Effector memory CD4-positive, alpha-beta T cell (primary cell): ENCODE results near the gene HLA-DQA1.
"Not testable (repeated sequence)": the region's sequence is repeated elsewhere in the genome, so short reads cannot be mapped to it uniquely, and the experiment has no call there.

Experiments used
- DNase-seq, 3 donors: peaks; one replicate each; pipeline ENCODE4 v3.0.0-alpha.2; 2020
- H3K27ac ChIP-seq: 2 replicates; pipeline ENCODE4 v1.7.0; 2013; ENCODE audit warnings: mild to moderate bottlenecking, low read length, moderate library complexity; ENCODE audit not compliant: insufficient read depth, poor library complexity, severe bottlenecking
- H3K27me3 ChIP-seq: replicated peaks from 2 replicates; pipeline ENCODE4 v1.7.0; 2013; ENCODE audit warnings: mild to moderate bottlenecking, low read length; ENCODE audit not compliant: insufficient read depth, control insufficient read depth, poor library complexity, severe bottlenecking
- H3K36me3 ChIP-seq: 2 replicates; pipeline ENCODE4 v1.7.0; 2013; ENCODE audit warnings: mild to moderate bottlenecking, low read length, moderate library complexity; ENCODE audit not compliant: control insufficient read depth, insufficient read depth
- H3K4me1 ChIP-seq: 2 replicates; pipeline ENCODE4 v1.7.0; 2013; ENCODE audit warnings: low read length, mild to moderate bottlenecking; ENCODE audit not compliant: control insufficient read depth, insufficient read depth, poor library complexity, severe bottlenecking
- H3K4me3 ChIP-seq: 2 replicates; pipeline ENCODE4 v1.7.0; 2013; ENCODE audit warnings: low read length, low read depth, mild to moderate bottlenecking; ENCODE audit not compliant: insufficient read depth, poor library complexity, severe bottlenecking
- H3K9me3 ChIP-seq: 2 replicates; pipeline ENCODE4 v1.7.0; 2013; ENCODE audit warnings: mild to moderate bottlenecking, low read length, moderate library complexity; ENCODE audit not compliant: control insufficient read depth

HLA-DQA1 gene

GRCh38 chr6:32617751-32618150, 19.5 kb upstream of the HLA-DQA1 start:
- H3K4me3 ChIP-seq: no peak overlapping the region
- H3K27ac ChIP-seq: no peak overlapping the region
- no peaks in the 10 kb centered on the region for H3K27me3 ChIP-seq

GRCh38 chr6:32621372-32621771, 15.8 kb upstream of the HLA-DQA1 start:
- H3K4me3 ChIP-seq: no peak overlapping the region

More at GRCh38 chr6:32617751-32618150, 19.5 kb upstream of the HLA-DQA1 start:
- Histone ChIP-seq H3K36me3 (no peaks in the 10 kb centered on the region), H3K4me1 (peaks cover 11% of the 10 kb centered on the region), H3K9me3 (no peaks in the 10 kb centered on the region)
- no peak for DNase-seq

GRCh38 chr6:32622545-32623401, 14.4 kb upstream of the HLA-DQA1 start:
- DNase-seq: peak in 2 of 3 donors; percentile 29 to 38
- H3K36me3 ChIP-seq: no peaks in the 10 kb centered on the region
- no peaks in the 10 kb centered on the region for H3K27me3 ChIP-seq
- H3K4me3 ChIP-seq: no peak overlapping the region
- H3K27ac ChIP-seq: peak overlapping the region; percentile 72
- H3K9me3 ChIP-seq: no peaks in the 10 kb centered on the region
- H3K4me1 ChIP-seq: peaks cover 11% of the 10 kb centered on the region

More at GRCh38 chr6:32621372-32621771, 15.8 kb upstream of the HLA-DQA1 start:
- no peak overlapping the region for H3K27ac ChIP-seq
- H3K36me3 ChIP-seq: no peaks in the 10 kb centered on the region
- H3K4me1 ChIP-seq: peaks cover 11% of the 10 kb centered on the region
- no peaks in the 10 kb centered on the region for H3K9me3 ChIP-seq
- H3K27me3 ChIP-seq: no peaks in the 10 kb centered on the region
- no peak for DNase-seq

- Histone ChIP-seq H3K36me3 (no peaks in the 10 kb centered on the region), H3K27ac (peak overlapping the region; percentile 47), H3K9me3 (no peaks in the 10 kb centered on the region), H3K27me3 (no peaks in the 10 kb centered on the region), H3K4me3 (no peak overlapping the region), H3K4me1 (peaks cover 11% of the 10 kb centered on the region)
- no peak for DNase-seq
Measured at GRCh38 chr6:32623693-32624092, 13.5 kb upstream of the HLA-DQA1 start.

- Histone ChIP-seq H3K9me3 (no peaks in the 10 kb centered on the region), H3K27me3 (no peaks in the 10 kb centered on the region), H3K4me1 (peaks cover 11% of the 10 kb centered on the region), H3K4me3 (no peak overlapping the region), H3K27ac (no peak overlapping the region), H3K36me3 (no peaks in the 10 kb centered on the region)
- DNase-seq: no peak
Measured at GRCh38 chr6:32624565-32624964, 12.6 kb upstream of the HLA-DQA1 start.

- no peak for DNase-seq
- no peaks in the 10 kb centered on the region for H3K27me3 ChIP-seq
- no peak overlapping the region for H3K27ac ChIP-seq
Measured at GRCh38 chr6:32625137-32625536, 12.1 kb upstream of the HLA-DQA1 start.

GRCh38 chr6:32627249-32627648, 10.0 kb upstream of the HLA-DQA1 start:
- no peak overlapping the region for H3K27ac ChIP-seq
- H3K4me3 ChIP-seq: no peak overlapping the region
- no peaks in the 10 kb centered on the region for H3K36me3 ChIP-seq

More at GRCh38 chr6:32625137-32625536, 12.1 kb upstream of the HLA-DQA1 start:
- Histone ChIP-seq H3K4me3 (no peak overlapping the region), H3K4me1 (peaks cover 11% of the 10 kb centered on the region), H3K9me3 (no peaks in the 10 kb centered on the region), H3K36me3 (no peaks in the 10 kb centered on the region)

GRCh38 chr6:32627831-32628230, 9.4 kb upstream of the HLA-DQA1 start:
- no peaks in the 10 kb centered on the region for H3K4me1 ChIP-seq
- no peak overlapping the region for H3K27ac ChIP-seq
- no peaks in the 10 kb centered on the region for H3K36me3 ChIP-seq
- H3K9me3 ChIP-seq: no peaks in the 10 kb centered on the region
- H3K4me3 ChIP-seq: no peak overlapping the region
- no peaks in the 10 kb centered on the region for H3K27me3 ChIP-seq
- DNase-seq: peak in 1 of 3 donors; percentile 15

More at GRCh38 chr6:32627249-32627648, 10.0 kb upstream of the HLA-DQA1 start:
- H3K9me3 ChIP-seq: no peaks in the 10 kb centered on the region
- no peaks in the 10 kb centered on the region for H3K27me3 ChIP-seq
- peaks cover 5% of the 10 kb centered on the region for H3K4me1 ChIP-seq
- DNase-seq: no peak

- not testable (repeated sequence) for H3K27me3 ChIP-seq, DNase-seq
Measured at GRCh38 chr6:32629793-32630192, 7.4 kb upstream of the HLA-DQA1 start.

GRCh38 chr6:32635526-32636123, 1.6 kb upstream of the HLA-DQA1 start:
- Histone ChIP-seq H3K36me3 (no peaks in the 10 kb centered on the region), H3K27ac (no peak overlapping the region), H3K9me3 (no peaks in the 10 kb centered on the region), H3K4me1 (no peaks in the 10 kb centered on the region), H3K27me3 (no peaks in the 10 kb centered on the region), H3K4me3 (no peak overlapping the region)
- DNase-seq: no peak

More at GRCh38 chr6:32629793-32630192, 7.4 kb upstream of the HLA-DQA1 start:
- not testable (repeated sequence) for H3K4me3 ChIP-seq, H3K9me3 ChIP-seq, H3K36me3 ChIP-seq, H3K4me1 ChIP-seq, H3K27ac ChIP-seq
